Medulla oblongata (tissue), 1 donor: ENCODE measurements around the gene NBEA.

Experiments
- DNase-seq: peaks from one replicate; pipeline ENCODE4 v3.0.0-alpha.2; 2015; ENCODE audit errors: extremely low spot score

The NBEA gene

GRCh38 chr13:35283856-35284255 lies 341.8 kb downstream of the NBEA start:
- no peak for DNase-seq

- DNase-seq = no peak
Measured at GRCh38 chr13:35285677-35286076, 343.6 kb downstream of the NBEA start.

- DNase-seq = no peak
Measured at GRCh38 chr13:35292329-35292728, 350.3 kb downstream of the NBEA start.

- no peak for DNase-seq
Measured at GRCh38 chr13:35293579-35294226, 351.6 kb downstream of the NBEA start.

- no peak for DNase-seq
Measured at GRCh38 chr13:35309706-35310105, 367.6 kb downstream of the NBEA start.

- DNase-seq = no peak
Measured at GRCh38 chr13:35332134-35332533, 390.1 kb downstream of the NBEA start.

- DNase-seq = no peak
Measured at GRCh38 chr13:35333157-35333556, 391.1 kb downstream of the NBEA start.

GRCh38 chr13:35342440-35342839 lies 400.4 kb downstream of the NBEA start:
- DNase-seq = no peak

- DNase-seq = peak; percentile 63
Measured at GRCh38 chr13:35343417-35343816, 401.3 kb downstream of the NBEA start.

GRCh38 chr13:35345992-35346391 lies 403.9 kb downstream of the NBEA start:
- DNase-seq = no peak

- DNase-seq = no peak
Measured at GRCh38 chr13:35346494-35346893, 404.4 kb downstream of the NBEA start.

GRCh38 chr13:35347679-35348205 lies 405.7 kb downstream of the NBEA start:
- no peak for DNase-seq

GRCh38 chr13:35349052-35349451 lies 407.0 kb downstream of the NBEA start:
- DNase-seq = no peak

GRCh38 chr13:35349673-35350278 lies 407.7 kb downstream of the NBEA start:
- no peak for DNase-seq

- no peak for DNase-seq
Measured at GRCh38 chr13:35354285-35354684, 412.2 kb downstream of the NBEA start.

- no peak for DNase-seq
Measured at GRCh38 chr13:35354882-35355281, 412.8 kb downstream of the NBEA start.

GRCh38 chr13:35356572-35356971 lies 414.5 kb downstream of the NBEA start:
- DNase-seq = no peak

GRCh38 chr13:35365883-35366282 lies 423.8 kb downstream of the NBEA start:
- no peak for DNase-seq

- no peak for DNase-seq
Measured at GRCh38 chr13:35367586-35367985, 425.5 kb downstream of the NBEA start.

GRCh38 chr13:35378939-35379338 lies 436.9 kb downstream of the NBEA start:
- DNase-seq = no peak

GRCh38 chr13:35379663-35380062 lies 437.6 kb downstream of the NBEA start:
- DNase-seq = no peak

GRCh38 chr13:35387682-35388250 lies 445.7 kb downstream of the NBEA start:
- DNase-seq = no peak
